ENCODE data around the gene FRMD5. TPM values are rescaled to one million over a fixed set of nuclear protein-coding genes. Genes with fewer than 3 reads are reported as not detected.

FRMD5 gene
- total and polyA plus RNA-seq, 2 experiments from 2014 or later: 0.51 to 3.8 TPM

GRCh38 chr15:43912208-43912607, 282.9 kb downstream of the FRMD5 start:
- no peak for DNase-seq (ENCODE audit: low spot score)
- Histone ChIP-seq H3K4me3 (no peak overlapping the region), H3K4me1 (ENCODE audit: insufficient read depth) (peaks cover 12% of the 10 kb centered on the region), H2AFZ (no peak overlapping the region), H4K20me1 (ENCODE audit: insufficient read depth, poor library complexity, severe bottlenecking) (no peaks in the 10 kb centered on the region), H3K9me3 (ENCODE audit: low read depth) (no peaks in the 10 kb centered on the region), H3K27ac (no peak overlapping the region), H3K36me3 (replicated peaks; ENCODE audit: insufficient read depth, low read depth) (no peaks in the 10 kb centered on the region), H3K27me3 (no peaks in the 10 kb centered on the region), H3K79me2 (no peaks in the 10 kb centered on the region), H3K9me2 (replicated peaks; ENCODE audit: insufficient read depth) (no peaks in the 10 kb centered on the region), H3K4me2 (no peak overlapping the region)
- TF ChIP-seq EZH2phosphoT487 (IDR thresholded peaks at IDR 0.05; ENCODE audit: low read depth, severe bottlenecking, unreplicated experiment): no peak
- TF ChIP-seq CTCF (IDR thresholded peaks at IDR 0.05; ENCODE audit: poor library complexity): no peak
- TF ChIP-seq EZH2 (IDR thresholded peaks at IDR 0.05; ENCODE audit: borderline replicate concordance): no peak
- WGBS (ENCODE audit: low lambda C conversion rate, missing lambda C conversion rate): 97% methylated on average over 6 of the region's 6 CpGs

GRCh38 chr15:43911235-43911781, 283.8 kb downstream of the FRMD5 start:
- H3K4me2 ChIP-seq: no peak overlapping the region

DNA sequence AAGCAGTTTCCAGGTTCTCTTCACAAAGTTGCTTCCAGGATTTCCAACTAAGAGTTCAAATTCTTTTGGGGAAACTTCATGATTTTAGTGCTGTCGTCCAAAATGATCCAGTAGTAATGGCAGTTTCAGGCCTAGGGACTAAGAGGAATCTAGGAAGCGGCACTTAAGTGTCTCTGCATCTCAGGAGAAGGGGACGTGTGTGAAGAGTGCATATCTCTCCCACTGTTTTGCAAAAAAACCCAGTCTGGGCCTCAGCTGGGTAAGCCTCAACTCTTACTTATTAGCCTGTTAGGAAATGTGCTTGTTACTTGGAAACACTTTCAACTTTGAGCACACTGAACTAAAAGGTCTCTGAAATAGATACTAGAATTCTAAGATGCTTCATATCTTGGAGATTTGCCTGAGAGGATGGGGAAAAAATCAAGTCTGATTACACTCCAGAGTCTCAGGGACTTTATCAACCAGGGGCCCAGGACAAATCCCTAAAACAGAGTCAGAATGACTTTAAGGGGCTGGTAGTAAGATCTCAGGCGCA, 286.5 kb downstream of the FRMD5 start:
- H3K79me2 ChIP-seq: no peaks in the 10 kb centered on the region
- H3K9me2 ChIP-seq (replicated peaks; ENCODE audit: insufficient read depth): no peaks in the 10 kb centered on the region
- H3K27ac ChIP-seq: no peak overlapping the region
- H3K36me3 ChIP-seq (replicated peaks; ENCODE audit: insufficient read depth, low read depth): no peaks in the 10 kb centered on the region
- no peak overlapping the region for H2AFZ ChIP-seq
- H3K4me3 ChIP-seq: no peak overlapping the region
- H3K4me2 ChIP-seq: no peak overlapping the region
- no peaks in the 10 kb centered on the region for H3K27me3 ChIP-seq
- DNase-seq (ENCODE audit: low spot score): no peak
- TF ChIP-seq CTCF (IDR thresholded peaks at IDR 0.05; ENCODE audit: poor library complexity) (no peak), EZH2 (IDR thresholded peaks at IDR 0.05; ENCODE audit: borderline replicate concordance) (no peak), EZH2phosphoT487 (IDR thresholded peaks at IDR 0.05; ENCODE audit: low read depth, severe bottlenecking, unreplicated experiment) (no peak)
- peaks cover 4% of the 10 kb centered on the region for H3K4me1 ChIP-seq (ENCODE audit: insufficient read depth)
- no peaks in the 10 kb centered on the region for H4K20me1 ChIP-seq (ENCODE audit: insufficient read depth, poor library complexity, severe bottlenecking)
- 88% methylated on average over 4 of the region's 4 CpGs for WGBS (ENCODE audit: low lambda C conversion rate, missing lambda C conversion rate)
- H3K9me3 ChIP-seq (ENCODE audit: low read depth): no peaks in the 10 kb centered on the region

More at GRCh38 chr15:43911235-43911781, 283.8 kb downstream of the FRMD5 start:
- H3K4me3 ChIP-seq: no peak overlapping the region
- no peak overlapping the region for H3K27ac ChIP-seq
- DNase-seq (ENCODE audit: low spot score): no peak
- H4K20me1 ChIP-seq (ENCODE audit: insufficient read depth, poor library complexity, severe bottlenecking): no peaks in the 10 kb centered on the region
- no peak overlapping the region for H2AFZ ChIP-seq
- no peaks in the 10 kb centered on the region for H3K27me3 ChIP-seq
- WGBS (ENCODE audit: low lambda C conversion rate, missing lambda C conversion rate): 82% methylated on average over 4 of the region's 4 CpGs
- H3K36me3 ChIP-seq (replicated peaks; ENCODE audit: insufficient read depth, low read depth): no peaks in the 10 kb centered on the region
- H3K9me2 ChIP-seq (replicated peaks; ENCODE audit: insufficient read depth): no peaks in the 10 kb centered on the region
- TF ChIP-seq EZH2phosphoT487 (IDR thresholded peaks at IDR 0.05; ENCODE audit: low read depth, severe bottlenecking, unreplicated experiment) (no peak), EZH2 (IDR thresholded peaks at IDR 0.05; ENCODE audit: borderline replicate concordance) (no peak), CTCF (IDR thresholded peaks at IDR 0.05; ENCODE audit: poor library complexity) (no peak)
- no peaks in the 10 kb centered on the region for H3K9me3 ChIP-seq (ENCODE audit: low read depth)
- peaks cover 12% of the 10 kb centered on the region for H3K4me1 ChIP-seq (ENCODE audit: insufficient read depth)
- H3K79me2 ChIP-seq: no peaks in the 10 kb centered on the region
